Fibroblast of skin of abdomen (primary cell): ENCODE measurements around the gene MCF2L2.

ENCODE experiments used
- DNase-seq: peaks from one replicate; pipeline ENCODE4 v3.0.0-alpha.2; 2013

The MCF2L2 gene

DNA sequence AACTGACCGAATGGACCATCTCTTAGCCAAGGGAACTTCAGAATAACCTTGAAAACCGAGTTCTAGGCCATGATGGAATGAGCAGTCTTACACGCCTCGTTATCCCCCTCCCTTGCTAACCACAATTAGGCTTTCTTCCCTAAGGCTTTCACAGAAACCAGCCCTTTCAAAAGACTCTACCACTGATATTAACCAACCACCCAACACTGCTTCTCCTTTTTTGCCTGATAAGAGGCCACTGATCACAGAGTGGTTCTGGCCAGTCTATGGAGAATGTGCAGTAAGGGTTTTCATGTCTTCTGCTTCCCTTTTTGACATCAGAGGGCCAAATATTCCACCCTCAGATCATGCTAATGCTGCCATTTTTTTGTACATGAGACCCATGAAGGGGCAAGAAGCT lies 59.3 kb downstream of the MCF2L2 start:
- no peak for DNase-seq

DNA sequence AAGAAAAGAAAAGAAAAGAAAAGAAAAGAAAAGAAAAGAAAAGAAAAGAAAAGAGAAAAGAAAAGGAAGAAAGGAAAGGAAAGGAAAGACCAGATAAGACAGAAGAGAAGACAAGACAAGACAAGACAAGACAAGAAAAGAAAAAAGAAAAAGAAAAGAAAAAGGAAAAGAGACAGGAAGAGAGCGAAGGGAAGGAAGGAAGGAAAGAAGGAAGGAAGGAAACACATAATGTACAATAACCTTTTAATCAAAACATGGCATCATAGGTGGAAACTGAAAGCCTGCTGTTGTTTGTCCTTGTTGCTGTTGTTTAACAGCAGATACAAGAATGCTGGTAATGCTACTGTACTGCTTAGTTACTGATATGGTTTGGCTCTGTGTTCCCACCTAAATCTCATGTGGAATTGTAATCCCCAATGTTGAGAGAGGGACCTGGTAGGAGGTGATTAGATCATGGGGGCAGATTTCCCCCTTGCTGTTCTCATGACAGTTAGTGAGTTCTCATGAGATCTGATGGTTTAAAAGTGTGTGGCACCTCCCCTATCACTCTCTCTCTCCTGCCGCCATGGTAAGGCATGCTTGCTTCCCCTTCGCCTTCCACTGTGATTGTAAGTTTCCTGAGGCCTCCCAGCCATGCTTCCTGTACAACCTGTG lies 67.3 kb downstream of the MCF2L2 start:
- no peak for DNase-seq

- DNase-seq = no peak
Observed at GRCh38 chr3:183359036-183359435, 69.4 kb downstream of the MCF2L2 start.

DNA sequence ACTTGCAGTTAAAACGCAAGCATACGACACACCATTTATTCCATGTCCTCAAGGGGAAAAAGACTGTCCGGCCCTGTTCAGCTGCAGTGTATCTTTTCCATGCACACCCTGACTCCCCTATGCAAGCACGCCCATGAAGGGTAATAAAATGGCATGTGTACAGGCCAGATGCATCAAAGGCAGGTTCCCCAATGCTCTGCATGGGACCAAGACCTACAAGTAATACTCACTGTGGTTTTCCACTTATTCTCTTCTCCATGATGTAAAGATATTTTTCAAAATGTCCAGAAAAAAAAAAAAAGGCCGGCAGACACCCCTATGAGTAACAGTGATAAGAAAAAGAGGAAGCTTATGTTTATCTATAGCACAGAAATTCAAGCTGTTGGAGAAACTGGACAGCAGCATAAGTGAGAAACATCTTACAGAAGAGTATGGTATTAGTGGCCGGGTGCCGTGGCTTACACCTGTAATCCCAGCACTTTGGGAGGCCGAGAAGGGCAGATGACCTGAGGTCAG lies 70.8 kb downstream of the MCF2L2 start:
- DNase-seq = no peak

DNA sequence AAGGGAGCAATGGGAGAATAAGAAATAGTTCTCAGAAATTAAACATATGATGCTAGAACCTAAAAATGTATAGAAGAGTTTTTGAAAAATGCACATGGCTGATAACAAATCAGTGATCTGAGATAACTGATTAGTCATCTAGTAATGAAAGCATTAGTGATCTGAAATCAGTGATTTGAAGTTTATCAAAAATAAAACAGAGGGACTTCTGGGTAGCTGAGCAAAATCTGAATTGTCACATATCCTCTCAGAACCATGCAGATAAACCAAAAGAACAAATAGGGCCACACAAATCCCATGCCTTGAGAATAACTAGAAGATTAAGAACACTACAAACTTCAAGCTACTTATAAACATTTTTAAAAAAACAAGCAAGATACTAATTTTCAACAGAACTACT lies 71.5 kb downstream of the MCF2L2 start:
- no peak for DNase-seq

GRCh38 chr3:183354874-183355273 lies 73.5 kb downstream of the MCF2L2 start:
- no peak for DNase-seq

- DNase-seq = no peak
Observed at GRCh38 chr3:183354325-183354831, 74.0 kb downstream of the MCF2L2 start.

DNA sequence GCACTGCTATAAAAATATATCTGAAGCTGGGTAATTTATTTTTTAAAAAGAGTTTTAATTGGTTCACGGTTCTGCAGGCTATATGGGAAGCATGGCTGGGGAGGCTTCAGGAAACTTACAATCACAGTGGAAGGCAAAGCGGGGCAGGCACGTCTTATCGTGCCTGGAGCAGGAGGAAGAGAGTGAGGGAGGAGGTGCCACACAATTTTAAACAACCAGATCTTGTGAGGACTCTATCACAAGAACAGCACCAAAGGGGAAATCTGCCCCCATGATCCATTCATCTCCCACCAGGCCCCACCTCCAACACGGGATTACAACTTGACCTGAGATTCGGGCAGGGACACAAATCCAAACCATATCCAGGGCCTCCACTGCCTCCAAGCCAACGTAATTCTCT lies 75.0 kb downstream of the MCF2L2 start:
- no peak for DNase-seq

DNA sequence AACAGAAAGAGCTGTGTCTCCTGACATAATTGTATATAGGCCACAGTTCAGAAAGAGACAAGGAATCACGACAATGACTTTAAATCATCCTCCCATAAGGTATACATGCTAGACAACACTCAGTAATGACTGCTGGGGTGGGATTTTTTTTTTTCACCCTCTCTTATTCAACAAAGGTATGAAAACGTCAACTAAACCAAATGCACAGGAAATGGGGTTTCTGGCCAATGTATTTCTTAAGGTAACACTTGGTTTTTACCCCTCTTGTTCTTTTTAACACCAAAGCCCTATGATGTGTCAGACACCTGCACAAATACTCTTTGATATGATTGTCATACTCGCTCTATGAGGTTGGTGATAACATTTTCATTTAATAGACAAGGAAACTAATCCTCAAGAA lies 78.3 kb downstream of the MCF2L2 start:
- no peak for DNase-seq

DNA sequence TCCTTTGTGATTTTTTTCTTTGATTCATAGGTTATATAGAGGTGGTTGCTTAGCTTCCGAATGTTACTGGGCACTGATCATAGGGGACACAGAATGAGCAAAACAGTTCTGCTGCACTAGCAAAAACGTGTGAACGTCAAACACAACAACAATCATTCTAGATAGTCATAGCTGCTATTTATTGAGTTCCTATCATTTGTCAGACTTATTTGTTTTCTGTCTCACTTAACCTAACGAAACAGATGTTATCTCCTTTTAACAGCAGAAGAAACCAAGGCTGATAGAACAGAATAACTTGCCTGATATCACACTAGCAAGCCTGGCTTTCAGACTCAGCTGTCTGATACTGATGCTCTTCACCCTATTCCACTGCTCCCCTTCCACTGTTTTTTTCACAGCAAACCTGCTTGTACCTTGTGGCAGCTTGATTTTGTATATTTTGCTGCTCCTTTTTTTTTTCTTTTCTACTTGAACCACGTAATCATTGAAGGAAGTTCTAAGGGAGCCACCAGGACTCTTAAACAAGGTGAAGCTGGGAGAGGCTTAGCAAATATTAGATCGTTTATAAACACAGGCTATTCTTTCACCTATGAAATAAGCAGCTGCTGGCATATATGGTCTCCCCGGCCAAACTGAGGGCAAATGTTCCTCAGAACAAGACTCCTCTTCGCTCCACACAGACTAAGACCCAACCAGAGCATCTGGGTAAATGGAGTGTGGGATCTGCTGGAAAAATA lies 78.8 kb downstream of the MCF2L2 start:
- DNase-seq = no peak

DNA sequence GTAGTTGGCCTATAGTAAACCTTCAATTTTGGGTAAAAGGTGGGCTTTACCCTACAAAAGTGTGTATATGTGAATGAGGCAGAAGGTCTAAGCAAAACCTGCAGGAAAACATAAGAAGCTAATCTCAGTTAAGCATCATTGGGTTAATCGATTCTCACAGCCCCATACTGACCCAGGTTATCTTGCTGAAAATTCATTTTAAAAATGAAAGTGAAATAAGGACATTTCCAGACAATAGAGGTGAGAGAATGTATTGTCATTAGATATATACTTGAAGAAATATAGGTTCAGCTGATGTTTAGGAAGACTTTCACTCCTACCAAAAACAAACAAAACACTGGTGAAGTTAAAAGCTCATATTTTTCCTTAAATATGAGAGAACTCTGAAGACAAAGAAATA lies 85.6 kb downstream of the MCF2L2 start:
- no peak for DNase-seq

DNA sequence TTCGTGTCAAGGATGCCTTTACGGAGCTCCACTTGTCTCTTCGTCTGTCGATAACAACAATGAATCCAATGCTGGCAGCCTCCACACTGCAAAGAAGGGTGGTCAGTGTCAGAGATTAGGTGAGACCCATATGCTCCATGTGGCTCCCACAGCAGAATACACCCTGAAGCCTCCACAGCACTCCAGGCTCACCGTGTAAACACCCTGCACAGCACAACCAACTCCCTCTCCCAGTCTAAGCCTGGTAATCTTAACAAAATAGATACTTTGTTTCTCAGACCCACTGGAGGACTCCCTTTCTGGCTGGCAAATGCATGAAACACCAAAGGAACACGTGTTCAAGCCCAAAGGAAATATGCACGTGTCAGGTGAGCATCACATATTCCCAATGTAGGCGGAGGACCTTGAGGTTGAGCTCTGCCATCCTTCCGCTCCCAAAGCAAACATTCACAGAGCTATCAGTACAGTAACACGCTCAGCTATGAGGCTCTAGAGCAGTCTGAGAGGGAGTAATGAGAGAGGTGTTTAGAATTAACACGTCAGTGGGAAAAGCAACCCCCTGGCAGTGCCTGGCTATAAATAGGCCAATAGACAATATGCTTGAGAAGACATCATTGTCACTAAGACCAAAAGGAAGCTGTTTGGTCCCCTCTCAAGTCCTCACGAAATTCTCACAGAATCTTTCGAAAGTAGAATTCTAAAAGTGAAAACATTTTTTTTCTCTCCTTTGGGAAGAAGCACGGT lies 86.7 kb downstream of the MCF2L2 start:
- no peak for DNase-seq

- no peak for DNase-seq
Observed at GRCh38 chr3:183340222-183340621, 88.2 kb downstream of the MCF2L2 start.

- no peak for DNase-seq
Observed at GRCh38 chr3:183339461-183340086, 88.8 kb downstream of the MCF2L2 start.

- no peak for DNase-seq
Observed at GRCh38 chr3:183338520-183338919, 89.9 kb downstream of the MCF2L2 start.

DNA sequence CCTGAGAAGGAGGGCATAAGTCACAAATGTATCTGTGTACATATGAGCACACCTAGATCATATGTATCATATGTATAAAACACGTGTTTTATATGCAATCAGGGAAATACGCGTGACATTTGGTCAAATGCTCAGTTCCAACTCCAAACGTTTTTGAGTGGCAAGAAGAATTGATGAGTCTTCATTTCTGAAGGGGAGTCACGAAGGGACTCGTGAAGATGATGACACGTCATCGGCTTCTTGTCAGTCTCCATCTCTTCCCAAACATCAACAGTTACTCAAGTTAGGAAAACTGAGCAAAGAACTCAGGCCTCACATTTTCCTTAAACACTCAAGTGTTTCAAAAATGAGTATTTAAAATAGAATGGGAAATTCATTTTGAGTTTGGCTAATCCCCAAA lies 95.9 kb downstream of the MCF2L2 start:
- no peak for DNase-seq

- no peak for DNase-seq
Observed at GRCh38 chr3:183331498-183331897, 96.9 kb downstream of the MCF2L2 start.

DNA sequence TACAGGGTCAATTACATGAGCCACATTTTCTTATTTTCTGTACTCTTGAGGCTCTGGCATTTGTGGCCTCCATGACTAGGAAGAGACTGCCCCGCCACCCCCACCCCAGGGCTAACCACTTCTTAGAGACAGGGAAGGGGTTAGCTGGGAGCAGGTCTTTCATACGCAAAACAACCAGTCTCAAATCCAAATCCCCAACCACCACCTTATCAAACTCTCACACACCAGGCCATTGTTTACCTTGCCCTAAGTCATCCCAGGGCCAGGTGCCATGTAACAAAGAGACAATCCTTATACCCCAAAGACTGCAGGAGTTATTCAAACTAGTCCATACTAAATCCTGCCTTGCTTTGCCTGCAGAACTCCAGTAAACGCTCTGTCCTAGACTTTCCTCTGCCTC lies 97.5 kb downstream of the MCF2L2 start:
- no peak for DNase-seq

GRCh38 chr3:183329543-183329942 lies 98.9 kb downstream of the MCF2L2 start:
- DNase-seq = no peak

DNA sequence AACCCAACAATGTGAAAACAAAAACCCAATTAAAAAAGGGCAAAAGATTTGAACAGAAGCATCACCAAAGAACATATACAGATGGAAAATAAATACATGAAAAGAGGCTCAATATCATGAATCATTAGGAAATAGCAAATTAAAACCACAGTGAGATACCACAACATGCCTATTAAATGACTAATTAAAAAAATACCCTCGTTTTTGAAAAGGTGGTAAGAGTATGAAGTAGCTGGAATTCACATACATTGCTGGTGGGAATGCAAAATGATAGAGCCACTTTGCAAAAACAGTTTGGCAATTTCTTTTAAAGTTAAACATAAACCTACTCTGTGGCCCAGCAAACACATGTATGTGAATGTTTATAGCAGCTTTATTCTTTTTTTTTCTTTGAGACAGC lies 99.6 kb downstream of the MCF2L2 start:
- peak; percentile 75 for DNase-seq

DNA sequence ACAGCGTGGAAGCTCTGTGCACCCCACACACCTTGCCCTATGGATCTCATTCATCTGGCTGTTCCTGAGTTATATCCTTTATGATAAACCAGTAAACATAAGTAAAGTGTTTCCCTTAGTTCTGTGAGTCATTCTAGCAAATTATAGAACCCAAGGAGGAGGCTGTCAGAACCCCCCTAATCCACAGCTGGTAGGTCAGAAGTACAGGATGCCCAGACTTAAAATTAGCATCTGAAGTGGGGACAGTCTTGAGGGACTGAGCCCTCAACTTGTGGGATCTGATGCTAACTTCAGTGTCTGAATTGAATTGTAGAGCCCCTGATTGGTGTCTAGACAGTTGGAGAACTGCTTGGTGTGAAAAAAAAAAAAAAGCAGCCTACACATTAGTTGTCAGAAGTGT lies 100.3 kb downstream of the MCF2L2 start:
- DNase-seq = no peak

GRCh38 chr3:183327343-183327742 lies 101.1 kb downstream of the MCF2L2 start:
- DNase-seq = no peak

- DNase-seq = no peak
Observed at GRCh38 chr3:183324083-183324482, 104.3 kb downstream of the MCF2L2 start.
